ENCODE results near the gene FARSA.
A peak's percentile ranks its signal among the peaks of the same experiment; 100 is the strongest.

The FARSA gene

DNA sequence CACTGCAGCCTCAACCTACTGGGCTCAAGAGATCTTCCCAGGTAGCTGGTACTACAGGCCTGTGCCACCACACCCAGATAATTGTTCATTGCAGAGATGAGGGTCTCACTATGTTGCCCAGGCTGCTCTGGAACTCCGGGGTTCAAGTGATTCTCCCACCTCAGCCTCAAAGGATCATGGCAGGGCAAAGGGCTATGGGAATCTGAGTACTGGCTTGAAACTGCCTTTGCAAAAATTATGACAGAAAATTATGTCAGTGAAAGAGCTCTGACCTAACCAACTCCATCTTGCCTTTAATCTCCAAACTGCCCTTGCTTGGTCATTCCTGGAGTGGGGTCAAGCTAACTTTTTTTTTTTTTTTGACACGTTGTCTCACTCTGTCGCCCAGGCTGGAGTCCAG is 50.9 kb downstream of the FARSA start:
- H3K27ac ChIP-seq, result no peak overlapping the region

DNA sequence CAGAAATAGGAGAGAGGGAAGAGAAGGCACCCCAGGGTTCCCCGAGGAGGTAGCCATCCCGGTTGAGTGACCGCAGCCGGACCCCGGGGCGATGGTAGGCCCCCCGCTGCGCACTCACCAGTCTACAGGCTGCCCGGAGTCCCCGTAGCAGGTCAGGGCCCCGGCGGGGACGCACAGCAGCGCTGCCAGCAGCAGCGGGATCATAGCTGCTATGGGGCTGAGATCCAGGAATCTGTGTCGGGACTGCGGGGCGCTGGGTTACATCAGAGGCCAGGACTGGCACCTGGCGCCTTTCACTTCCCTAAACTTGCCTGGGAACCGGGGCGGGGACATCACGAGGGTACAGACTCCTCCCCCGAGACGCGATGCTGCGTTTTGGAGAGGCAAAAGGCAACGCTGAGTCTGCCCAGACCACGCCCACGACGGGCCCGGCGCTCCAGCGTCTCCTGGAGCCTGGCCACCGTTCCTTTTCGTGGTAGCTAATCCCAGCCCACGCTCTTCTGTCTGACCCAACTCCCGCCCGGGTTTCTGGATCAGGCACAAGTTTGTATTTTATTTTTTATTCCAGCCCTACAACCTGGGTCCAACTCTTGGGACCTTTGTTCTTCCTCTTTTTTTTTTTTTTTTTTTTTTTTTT is 52.2 kb downstream of the FARSA start, which contains the start of gene DNASE2:
TSS of gene DNASE2 (minus strand) at position 278 of the 637 bp plus-strand sequence. CDS start at position 204, 74 bp downstream.
- H3K27ac ChIP-seq, result peak within 1 kb of the TSS; percentile 66
- TF ChIP-seq, protein P1, sequence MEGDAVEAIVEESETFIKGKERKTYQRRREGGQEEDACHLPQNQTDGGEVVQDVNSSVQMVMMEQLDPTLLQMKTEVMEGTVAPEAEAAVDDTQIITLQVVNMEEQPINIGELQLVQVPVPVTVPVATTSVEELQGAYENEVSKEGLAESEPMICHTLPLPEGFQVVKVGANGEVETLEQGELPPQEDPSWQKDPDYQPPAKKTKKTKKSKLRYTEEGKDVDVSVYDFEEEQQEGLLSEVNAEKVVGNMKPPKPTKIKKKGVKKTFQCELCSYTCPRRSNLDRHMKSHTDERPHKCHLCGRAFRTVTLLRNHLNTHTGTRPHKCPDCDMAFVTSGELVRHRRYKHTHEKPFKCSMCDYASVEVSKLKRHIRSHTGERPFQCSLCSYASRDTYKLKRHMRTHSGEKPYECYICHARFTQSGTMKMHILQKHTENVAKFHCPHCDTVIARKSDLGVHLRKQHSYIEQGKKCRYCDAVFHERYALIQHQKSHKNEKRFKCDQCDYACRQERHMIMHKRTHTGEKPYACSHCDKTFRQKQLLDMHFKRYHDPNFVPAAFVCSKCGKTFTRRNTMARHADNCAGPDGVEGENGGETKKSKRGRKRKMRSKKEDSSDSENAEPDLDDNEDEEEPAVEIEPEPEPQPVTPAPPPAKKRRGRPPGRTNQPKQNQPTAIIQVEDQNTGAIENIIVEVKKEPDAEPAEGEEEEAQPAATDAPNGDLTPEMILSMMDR (conservative IDR thresholded peaks at IDR 0.05), result no peak

More for the DNA sequence above, 50.9 kb downstream of the FARSA start:
- TF ChIP-seq, protein P1 (conservative IDR thresholded peaks at IDR 0.05), result no peak

DNA sequence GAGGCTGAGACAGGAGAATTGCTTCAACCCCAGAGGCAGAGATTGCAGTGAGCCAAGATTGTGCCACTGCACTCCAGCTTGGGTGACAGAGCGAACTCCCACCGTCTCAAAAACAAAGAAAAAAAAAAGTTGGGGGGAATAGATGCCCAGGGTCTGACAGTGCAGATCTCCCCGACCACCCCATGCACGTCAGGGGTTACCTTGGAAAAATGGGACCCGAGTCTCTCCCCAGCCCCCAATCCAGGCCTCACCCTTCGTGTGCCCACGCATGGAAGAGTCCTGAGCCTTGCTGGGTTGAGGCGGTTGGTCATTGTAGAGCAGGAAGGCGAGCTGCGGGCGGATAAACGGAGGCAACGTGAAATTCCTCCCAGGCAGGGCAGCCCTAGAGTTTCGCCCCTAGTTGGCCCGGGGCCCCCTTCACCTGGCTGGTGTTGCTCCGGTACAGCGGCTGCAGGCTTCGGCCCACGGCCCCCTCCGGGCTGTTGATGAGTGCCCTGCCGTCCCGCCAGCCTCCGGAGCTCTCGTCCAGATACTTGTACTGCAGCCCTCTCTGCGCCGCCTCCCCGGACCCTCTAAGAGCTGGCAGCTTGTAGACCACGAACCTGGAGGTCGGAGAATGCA is 52.9 kb downstream of the FARSA start:
- TF ChIP-seq, protein P1 (conservative IDR thresholded peaks at IDR 0.05), result no peak
- peak overlapping the region; percentile 66 for H3K27ac ChIP-seq

DNA sequence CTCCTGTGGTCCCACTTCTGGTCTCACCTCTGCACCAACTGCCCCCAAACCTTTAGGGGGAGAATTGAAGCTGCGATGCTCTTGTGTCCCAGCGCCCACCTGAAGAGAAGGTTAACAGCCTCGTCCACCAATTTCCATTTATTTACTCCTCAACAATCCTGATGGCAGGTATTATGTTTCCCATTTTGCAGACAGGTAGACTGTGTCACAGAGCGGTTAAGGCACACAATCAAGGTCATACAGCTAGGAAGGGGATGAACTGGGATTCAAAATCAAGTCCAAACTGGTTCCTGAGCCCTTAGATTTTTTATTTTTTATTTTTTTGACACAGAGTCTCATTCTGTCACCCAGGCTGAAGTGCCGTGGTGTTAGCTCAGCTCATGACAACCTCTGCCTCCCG is 58.4 kb downstream of the FARSA start:
- H3K27ac ChIP-seq, result no peak overlapping the region
- TF ChIP-seq, protein P1 (conservative IDR thresholded peaks at IDR 0.05), result no peak

DNA sequence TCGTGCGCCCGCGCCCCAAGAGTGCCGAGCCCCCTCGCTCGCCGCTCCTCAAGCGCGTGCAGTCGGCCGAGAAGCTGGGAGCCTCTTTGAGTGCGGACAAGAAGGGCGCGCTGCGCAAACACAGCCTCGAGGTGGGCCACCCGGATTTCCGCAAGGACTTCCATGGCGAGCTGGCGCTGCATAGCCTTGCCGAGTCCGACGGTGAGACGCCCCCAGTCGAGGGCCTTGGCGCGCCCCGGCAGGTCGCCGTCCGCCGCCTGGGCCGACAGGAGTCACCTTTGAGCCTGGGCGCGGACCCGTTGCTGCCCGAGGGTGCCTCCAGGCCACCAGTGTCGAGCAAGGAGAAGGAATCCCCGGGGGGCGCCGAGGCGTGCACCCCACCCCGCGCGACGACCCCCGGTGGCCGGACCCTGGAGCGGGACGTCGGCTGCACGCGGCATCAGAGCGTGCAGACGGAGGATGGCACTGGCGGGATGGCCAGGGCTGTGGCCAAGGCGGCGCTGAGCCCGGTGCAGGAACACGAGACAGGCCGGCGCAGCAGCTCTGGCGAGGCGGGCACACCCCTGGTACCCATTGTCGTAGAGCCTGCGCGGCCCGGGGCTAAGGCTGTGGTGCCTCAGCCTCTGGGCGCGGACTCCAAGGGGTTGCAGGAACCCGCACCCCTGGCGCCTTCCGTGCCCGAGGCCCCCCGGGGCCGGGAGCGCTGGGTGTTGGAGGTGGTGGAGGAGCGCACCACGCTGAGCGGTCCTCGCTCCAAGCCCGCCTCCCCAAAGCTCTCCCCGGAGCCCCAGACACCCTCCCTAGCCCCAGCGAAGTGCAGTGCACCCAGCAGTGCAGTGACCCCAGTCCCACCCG is 59.4 kb downstream of the FARSA start:
- H3K27ac ChIP-seq, result peak overlapping the region; percentile 33; the same call in 1 of the 2 replicates
- TF ChIP-seq, protein P1 (conservative IDR thresholded peaks at IDR 0.05), result no peak

DNA sequence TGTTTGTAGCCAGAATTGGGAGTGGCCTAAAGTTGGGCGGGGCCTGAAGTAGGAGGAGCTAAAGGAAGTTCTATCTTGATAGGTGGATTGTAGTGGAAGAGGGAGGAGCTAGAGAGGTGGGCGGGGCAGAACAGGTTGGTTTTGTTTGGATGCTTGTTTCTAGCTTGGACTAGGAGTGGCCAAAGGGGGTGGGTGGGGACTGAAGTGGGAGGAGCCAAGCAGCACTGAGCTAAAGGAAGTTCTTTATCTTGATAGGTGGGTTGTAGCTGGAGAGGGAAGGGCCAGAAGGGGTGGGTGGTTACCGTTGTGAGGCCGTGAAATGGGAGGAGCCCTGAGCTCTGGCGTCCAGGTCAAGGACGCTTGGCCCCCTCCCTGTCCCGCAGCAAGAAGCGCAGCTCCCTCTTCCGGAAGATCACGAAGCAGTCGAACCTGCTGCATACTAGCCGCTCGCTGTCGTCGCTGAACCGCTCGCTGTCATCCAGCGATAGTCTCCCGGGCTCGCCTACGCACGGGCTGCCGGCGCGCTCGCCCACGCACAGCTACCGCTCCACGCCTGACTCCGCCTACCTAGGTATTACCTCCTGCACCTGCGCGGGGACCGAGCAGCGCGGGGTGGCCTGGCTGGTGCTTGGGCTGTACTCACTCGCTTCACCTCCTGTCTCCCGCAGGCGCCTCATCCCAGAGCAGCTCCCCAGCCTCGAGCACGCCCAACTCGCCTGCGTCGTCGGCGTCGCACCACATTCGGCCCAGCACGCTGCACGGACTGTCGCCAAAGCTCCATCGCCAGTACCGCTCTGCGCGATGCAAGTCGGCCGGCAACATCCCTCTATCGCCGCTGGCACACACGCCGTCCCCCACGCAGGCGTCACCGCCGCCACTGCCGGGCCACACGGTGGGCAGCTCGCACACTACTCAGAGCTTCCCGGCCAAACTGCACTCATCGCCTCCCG is 60.3 kb downstream of the FARSA start:
- TF ChIP-seq, protein P1 (conservative IDR thresholded peaks at IDR 0.05), result no peak
- H3K27ac ChIP-seq, result peak overlapping the region; percentile 33; the same call in 1 of the 2 replicates
